NCI-H510A treated with DMSO at 0.1 percent for 48 hours (cell line): ENCODE measurements around the gene FADS2.

Experiments
- DNase-seq: peaks from one replicate; lab custom pipeline; 2025; lab: John Stamatoyannopoulos, UW

FADS2 gene

DNA sequence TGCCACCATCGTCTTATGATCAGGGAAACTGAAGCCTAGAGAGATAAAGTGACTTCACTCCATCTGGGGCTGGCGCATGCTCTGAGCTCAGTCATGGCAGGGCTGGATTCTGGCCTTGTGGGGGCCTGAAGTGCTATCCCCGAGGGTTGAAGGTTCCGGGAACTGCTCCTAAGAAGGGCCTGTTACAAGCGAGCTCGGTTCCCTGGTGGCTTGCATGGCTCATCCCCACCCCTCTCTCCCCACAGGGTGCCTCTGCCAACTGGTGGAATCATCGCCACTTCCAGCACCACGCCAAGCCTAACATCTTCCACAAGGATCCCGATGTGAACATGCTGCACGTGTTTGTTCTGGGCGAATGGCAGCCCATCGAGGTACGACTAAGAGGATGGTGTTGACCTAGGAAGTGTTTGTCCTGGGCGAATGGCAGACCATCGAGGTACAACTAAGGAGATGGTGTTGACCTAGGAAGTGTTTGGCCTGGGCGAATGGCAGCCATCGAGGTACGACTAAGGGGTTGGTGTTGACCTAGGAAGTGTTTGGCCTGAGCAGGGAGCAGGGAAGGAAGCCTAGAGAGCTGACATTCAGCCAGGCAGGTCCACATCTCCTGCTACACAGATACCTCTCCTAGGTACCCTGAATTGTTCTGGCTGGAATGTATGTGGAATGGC is 19.9 kb downstream of the FADS2 start:
- DNase-seq: no peak

DNA sequence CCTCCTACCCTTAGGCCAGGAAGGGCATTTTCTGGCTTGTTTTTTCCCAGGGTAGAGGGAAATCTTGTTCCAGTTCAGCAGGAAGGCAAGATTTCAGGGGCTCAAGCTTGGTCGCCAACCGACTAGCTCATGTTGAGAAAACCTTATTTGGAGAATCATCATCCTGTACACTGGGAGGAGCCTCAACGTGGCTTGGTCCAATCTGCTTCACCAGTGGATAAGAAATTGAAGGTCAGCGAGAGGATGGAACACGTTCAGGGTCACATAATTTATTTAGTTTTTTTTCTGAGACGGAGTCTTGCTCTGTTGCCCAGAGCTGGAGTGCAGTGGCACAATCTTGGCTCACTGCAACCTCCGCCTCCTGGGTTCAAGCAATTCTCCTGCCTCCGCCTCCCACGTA is 20.5 kb downstream of the FADS2 start:
- DNase-seq: no peak

DNA sequence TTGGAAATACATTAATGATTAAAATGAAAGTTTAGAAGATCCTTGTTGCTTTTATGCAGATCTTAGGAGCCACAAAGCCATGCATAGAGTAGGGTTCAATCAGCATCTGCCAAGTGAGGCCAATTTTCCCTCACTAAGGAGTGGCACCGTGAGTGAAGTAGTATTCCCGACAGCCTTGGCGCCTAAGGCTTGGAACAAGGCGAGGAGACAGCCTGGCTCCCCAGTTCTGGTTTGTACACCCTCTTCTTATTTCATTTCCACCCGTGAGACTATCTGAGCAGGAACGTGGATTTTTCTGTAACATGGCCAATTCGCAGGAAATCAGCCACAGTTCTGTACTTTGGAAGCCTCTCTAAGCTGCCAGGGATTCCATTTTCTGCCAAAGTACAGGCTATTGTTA is 22.6 kb downstream of the FADS2 start:
- DNase-seq: no peak

DNA sequence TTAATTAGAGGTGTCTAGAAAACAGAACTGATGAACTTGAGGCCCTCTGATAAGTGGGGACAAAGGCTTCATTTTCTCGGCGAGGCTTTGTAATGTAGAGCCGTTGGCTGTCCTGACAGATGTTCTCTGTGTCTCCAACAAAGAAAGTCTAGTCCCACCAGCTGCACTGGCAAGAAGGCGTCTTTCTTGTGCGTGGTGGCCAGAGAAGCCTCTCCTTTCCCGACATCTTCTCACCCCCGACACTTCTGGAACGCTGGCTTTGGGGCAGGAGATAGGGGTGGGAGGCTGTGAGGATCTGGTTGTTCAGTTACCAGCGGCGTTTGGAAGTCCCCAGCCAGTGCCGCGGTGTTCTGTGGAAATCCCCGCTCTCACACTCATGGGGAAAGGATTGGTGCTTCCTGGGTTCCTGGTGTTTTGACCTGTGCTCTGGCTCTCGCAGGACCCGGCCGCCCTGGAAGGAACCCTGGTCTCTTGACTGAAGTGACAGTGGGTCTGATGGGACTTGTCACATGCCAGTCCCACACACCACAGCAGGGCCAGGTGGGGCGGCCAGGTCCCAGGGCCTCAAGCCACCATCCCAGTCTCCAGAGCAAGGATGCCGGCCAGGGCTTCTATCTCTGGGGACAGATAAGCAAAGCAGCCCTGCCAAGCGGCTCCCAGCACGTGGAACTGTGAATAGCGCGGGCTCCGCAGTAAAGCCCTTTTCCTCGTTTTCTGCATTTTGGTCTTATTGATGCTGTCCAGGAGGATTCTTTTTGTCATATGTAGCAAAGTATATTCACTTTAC is 23.2 kb downstream of the FADS2 start:
- no peak for DNase-seq

DNA sequence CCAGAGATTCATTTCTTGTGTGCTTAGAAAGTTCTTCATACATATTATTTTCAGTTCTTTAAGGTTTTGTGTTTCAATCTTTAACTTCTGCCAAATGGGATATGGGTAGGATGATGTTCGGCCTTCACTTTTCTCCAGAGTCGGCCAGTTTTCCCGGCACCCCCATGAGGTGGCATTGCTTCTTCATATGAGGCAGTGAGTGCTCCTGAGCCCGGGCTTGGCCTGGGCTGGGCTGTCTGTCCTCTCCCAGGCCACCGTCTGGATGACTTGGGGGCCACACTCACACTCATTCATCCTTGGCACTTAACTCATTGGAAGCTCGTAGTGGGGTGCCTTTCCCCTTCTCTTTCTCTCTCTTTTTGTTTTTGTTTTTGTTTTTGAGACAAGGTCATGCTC is 23.8 kb downstream of the FADS2 start:
- no peak for DNase-seq

DNA sequence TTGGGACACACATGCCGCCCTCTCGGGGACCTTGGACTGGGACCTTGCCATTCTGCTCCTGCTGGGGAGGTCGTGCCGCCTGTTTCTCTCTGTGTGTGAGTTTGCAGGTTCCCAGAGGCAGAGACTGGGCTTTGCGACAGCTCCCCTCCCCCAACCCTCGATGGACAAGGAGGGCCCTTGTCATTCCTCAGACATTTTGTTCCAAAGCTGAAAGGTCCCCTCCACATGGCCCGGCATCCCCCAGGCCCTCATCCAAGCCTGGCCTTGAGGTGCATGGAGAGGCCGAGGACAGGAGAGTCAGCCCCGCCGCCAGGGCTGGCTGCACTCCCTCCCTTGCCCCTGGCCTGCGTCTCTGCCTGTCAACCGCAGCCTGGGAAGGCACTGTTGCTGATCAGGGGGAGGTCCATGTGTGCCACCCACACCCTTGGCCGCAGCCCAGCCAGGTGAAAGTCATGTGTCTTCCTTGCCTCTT is 25.6 kb downstream of the FADS2 start:
- no peak for DNase-seq

DNA sequence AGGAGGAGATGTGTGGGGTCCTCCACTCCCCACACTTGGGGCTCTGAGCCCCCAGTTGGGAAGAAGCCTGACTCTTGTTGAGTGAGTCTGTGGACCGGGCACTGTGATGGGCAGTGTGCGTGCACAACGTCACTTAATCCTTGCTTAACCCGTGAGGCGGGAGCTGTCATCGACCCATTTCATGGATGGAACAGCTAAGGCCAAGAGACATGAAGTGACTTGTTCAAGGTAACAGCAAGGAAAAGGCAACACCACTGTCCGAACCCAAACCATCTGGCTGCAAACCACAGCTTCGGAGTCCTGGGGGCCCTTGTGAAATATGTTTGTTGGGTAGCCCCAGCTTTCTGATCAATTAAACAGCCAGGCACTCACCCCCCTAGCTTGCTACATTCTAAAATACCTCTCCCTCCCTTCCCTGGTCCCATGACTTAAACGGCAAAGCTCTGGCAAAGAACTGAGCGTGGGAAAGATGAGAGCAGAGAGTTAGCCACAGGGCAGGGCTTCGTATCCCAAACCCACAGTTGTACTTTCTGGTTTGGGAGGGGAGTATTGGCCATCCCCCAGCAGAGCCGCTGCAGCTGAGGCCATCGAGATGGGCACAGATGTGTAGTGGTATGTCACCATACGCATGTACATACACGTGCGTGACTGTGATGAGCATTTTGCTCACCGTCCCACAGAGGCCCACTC is 26.3 kb downstream of the FADS2 start:
- no peak for DNase-seq

DNA sequence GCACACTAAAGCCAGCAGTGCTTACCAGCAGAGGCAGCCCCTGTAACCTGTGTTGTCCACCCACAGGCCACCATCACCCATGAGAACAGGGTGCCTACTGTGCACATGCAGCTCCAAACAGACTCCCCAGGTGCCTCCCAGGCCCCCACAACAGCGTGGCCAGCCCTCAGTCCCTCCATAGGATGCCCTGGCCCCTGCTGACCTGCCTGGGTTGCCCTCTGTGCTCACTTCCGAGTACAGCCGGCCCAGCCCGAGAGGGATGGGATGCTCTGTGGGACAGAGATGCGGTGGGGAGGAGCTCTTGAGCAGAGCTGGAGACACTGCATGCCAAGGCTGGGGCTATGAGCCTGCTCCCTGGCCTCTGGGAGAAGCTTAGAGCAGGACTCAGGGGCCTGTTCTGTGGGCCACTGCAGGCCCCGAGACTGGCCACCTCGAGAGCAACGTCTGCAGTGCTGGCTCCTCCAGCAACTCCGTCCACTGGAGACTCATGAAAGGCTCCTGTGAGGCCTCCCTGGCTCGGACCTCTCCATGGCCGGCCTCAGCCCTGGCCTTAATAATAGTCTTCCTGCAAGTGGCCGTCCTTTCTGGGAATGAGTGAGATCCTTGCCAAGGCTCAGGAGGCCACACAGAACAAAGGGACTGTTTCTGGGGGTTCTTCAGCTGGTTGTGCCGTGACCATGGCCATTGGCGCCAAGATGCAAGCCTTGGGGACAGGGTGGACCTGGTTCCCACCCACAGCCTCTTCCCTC is 27.0 kb downstream of the FADS2 start:
- no peak for DNase-seq

DNA sequence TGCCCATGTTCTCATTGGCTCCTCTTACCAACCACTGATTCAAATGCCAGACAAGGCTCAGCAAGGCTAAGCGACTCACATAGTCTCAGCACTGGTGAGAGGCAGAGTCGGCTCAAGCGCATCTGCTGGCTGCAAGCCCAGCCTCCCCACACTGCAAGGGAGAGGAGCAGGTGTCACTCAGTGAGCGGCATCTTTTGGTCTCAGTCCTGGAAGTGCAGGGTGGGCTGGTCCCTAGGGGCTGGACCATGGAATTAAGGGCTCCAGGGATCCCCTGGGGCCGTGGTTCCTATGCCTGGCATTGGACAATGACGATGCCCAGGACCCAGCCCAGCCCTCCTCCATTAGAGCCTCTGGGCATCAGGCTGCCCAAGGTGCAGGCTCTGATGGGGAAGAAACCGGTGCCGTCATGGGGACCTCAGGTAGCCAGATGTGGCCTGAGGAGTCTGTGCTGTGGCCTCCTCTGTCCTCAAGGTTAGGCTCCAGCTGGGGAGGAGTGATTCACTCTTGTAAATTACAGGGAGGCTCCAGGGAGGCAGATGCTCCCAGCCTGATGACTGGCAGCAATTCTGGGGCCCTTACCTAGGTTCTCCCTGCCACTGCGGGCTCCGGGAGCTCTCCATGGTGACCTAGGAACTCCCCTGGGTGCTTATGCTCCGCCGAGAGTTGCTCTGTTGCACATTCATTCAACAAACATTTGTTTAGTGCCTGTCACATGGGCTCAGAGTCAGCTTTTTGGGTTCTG is 28.0 kb downstream of the FADS2 start:
- DNase-seq: no peak

DNA sequence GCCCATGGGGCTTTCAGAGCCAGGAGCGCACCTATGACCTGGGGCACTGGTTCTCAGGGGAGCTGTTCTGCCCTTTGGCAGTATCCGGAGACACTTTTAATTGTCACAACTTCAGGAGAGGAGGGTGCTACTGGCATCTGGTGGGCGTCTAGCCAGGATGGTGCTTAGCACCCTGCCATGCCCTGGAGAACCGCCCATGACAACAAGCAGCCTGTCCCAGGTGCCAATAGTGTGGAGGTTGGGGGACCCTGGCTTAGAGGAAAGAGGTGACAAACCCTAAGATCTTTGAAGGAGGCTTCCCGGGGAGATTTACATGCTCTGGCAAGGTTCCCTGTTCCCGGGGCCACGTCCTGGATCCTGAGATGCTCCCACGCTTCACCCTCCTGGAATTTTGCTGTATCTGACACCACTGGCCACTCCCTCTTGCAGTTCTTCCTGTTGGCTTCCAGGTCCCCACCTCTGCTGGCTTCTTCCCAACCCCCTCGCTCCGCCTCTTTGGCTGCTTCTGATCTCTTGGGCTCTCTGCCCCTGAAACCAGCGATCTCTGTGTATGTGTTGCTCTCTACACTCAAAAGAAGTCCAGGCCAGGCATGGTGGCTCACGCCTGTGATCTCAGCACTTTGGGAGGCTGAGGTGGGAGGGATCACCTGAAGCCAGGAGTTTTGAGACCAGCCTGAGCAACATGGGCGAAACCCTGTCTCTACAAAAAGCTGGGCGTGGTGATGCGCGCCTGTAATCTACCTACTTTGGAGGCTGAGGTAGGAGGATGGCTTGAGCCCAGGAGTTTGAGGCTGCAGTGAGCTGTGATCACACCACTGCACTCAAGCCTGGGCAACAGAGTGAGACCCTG is 32.2 kb downstream of the FADS2 start:
- DNase-seq: no peak

DNA sequence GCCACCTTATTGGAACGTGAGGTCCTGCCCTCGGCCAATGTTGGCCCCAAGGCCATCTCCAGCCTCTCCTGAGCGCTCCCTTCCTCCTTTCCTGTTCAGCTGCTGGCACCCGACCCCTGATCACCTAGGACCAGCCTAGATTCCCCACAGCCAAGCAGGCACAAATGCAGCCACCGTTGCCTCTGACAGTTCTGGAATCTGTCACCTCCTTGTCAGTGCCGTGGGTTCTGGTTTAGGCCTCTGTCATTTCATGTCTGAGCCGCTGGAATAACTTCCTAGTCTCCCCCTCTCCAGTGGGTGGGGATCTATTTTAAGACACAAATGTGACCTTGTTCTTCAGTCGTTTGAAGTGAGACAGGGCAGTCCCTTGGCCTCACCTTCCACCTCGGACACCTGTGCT is 33.5 kb downstream of the FADS2 start:
- no peak for DNase-seq

DNA sequence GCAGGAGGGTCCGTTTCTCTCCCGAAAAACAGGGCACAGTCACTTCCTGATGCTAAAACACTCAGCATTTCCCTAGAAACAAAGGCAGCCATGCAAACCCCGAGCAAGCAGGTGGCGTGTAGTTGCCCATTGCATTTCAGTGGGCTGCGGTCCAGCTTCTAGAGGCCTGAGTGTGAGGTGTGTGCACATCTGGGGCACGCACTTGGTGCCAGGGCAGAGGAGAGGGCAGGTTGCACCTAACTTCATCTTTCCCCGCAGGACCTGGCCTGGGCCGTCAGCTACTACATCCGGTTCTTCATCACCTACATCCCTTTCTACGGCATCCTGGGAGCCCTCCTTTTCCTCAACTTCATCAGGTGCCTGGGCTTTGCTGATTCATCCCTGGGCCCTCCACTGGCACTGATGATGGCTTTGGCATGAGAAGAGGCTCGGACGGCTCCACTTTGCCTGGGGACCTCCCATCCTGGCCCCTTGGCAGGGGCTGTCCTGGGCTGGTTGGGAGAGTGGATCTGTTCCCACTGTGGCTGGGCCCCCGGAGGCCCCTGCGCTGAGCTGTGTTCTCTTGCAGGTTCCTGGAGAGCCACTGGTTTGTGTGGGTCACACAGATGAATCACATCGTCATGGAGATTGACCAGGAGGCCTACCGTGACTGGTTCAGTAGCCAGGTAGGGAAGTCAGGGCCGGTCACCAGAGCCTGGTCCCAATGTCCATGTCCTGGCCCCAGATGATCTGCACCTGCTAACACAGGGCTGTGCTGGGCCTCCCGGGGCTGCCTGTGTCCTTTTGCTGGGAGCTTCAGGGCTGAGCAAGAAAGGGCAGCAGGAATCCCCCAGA is 34.8 kb downstream of the FADS2 start:
- no peak for DNase-seq

DNA sequence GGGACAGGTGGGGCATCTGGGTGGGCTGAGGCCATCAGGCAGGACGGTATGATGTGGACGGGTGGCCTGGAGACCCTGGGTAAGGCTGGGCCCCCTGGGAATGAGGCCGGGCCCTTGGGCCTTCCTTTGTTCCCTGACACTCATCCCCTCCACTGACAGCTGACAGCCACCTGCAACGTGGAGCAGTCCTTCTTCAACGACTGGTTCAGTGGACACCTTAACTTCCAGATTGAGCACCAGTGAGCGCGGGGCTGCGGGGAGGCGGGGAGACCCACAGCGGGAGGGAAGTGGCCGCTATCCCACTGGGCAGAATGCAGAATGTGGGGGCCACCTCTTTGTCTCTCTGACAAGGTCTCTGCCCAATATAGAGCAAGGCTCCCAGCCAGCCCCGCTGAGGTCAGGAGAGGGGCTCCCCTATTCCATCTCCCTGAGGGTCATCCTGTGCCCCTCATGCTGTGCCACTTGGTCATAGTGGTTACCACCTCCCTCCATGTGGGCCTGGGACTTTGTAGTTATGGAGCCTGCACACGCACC is 35.5 kb downstream of the FADS2 start:
- DNase-seq: no peak

DNA sequence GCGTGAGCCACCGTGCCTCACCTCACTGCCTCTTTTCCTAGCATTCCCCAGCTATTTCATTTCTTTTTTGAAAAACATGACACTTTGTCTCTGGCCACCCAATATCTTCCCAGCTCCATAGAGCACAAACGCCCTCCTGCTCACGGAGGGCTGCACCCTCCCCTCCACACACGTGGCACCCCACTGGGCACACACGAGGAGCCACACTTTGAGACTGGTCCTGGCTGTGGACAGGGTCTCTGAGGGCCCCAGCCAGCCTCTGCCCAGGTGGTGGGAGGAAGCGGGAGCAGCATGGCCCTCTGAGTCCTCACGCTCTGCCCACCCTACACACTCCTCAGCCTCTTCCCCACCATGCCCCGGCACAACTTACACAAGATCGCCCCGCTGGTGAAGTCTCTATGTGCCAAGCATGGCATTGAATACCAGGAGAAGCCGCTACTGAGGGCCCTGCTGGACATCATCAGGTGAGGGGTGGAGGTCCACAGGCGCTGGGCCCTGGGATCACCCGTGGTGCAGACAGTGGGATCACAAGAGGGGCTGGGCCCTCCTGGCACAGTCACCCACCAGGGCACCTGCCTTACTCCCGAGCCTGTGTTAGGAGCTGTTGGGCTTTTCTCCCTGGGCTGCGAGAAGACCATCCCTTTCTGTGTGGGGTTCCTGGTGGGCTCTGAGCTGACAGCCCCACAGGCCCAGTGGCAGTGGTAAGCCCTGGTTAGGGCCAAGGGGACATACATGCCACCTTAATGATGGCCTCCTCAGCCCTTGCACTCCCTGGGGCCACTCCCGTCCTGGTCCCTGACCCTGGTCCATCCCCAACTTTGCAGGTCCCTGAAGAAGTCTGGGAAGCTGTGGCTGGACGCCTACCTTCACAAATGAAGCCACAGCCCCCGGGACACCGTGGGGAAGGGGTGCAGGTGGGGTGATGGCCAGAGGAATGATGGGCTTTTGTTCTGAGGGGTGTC is 37.0 kb downstream of the FADS2 start:
- DNase-seq: no peak

DNA sequence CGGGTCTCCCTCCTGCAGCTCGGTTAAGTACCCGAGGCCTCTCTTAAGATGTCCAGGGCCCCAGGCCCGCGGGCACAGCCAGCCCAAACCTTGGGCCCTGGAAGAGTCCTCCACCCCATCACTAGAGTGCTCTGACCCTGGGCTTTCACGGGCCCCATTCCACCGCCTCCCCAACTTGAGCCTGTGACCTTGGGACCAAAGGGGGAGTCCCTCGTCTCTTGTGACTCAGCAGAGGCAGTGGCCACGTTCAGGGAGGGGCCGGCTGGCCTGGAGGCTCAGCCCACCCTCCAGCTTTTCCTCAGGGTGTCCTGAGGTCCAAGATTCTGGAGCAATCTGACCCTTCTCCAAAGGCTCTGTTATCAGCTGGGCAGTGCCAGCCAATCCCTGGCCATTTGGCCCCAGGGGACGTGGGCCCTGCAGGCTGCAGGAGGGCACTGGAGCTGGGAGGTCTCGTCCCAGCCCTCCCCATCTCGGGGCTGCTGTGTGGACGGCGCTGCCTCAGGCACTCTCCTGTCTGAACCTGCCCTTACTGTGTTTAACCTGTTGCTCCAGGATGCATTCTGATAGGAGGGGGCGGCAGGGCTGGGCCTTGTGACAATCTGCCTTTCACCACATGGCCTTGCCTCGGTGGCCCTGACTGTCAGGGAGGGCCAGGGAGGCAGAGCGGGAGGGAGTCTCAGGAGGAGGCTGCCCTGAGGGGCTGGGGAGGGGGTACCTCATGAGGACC is 38.3 kb downstream of the FADS2 start:
- DNase-seq: no peak

DNA sequence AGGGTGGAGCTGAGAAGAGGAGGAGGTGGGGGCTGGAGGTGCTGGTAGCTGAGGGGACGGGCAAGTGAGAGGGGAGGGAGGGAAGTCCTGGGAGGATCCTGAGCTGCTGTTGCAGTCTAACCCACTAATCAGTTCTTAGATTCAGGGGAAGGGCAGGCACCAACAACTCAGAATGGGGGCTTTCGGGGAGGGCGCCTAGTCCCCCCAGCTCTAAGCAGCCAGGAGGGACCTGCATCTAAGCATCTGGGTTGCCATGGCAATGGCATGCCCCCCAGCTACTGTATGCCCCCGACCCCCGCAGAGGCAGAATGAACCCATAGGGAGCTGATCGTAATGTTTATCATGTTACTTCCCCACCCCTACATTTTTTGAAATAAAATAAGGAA is 38.9 kb downstream of the FADS2 start:
- no peak for DNase-seq

DNA sequence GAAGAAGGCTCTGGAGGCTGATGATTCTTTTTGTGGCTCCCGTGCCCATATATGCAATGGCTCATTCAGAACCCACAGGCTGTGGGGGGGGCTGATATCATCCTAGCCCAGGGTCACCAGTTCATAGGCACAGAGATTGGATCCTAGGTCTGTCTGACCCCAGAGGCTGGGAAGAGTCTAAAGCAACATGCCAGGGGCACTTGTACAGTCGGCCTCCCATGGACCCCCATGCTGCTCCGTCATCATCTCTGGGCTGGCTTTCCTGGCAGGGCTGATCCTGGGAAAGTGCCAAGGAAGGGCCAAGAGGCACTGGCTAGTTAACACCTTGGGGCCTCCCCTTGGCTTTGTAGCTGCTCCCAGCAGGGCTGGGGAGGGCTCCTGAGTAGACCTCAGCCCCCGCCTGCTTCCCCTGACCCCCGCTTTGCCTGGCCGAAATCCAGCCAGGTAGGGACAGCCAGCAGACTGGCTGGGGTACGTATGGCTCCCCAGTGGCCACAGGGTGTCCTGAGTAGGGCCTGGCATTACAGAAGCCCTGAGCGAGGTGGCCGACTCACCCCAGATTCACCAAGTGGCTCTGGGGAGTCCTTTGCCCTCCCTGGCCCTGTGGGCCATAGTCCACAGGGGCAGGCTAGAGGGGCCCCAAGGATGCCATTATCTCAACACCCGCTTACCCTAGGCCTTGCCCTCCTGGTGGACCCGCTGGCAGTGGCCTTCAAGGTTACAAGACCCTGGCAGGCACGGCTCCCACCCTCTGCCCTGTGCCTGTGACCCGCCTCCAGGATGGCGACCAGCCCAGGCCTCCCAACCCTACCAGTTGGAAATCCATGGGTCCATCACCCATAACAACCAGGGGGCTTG is 40.7 kb downstream of the FADS2 start:
- no peak for DNase-seq
